ENCODE measurements around the gene INPP5F.

The INPP5F gene

DNA sequence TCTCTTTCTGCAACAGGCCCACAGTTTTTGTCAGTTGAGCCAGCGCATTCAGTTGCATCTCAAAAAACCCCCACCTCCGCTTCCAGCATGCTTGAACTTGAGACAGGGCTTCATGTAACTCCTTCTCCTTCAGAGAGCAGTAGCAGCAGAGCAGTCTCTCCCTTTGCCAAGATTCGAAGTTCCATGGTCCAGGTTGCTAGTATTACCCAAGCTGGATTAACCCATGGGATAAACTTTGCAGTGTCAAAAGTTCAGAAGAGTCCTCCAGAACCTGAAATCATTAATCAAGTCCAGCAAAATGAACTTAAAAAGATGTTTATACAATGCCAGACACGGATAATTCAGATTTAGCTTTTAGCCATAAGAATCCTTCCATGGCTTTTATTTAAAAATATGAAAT, 101.6 kb downstream of the INPP5F start:
- Mint-ChIP-seq H3K4me1 (ENCODE audit: low read depth) (no peaks in the 10 kb centered on the region), H3K36me3 (ENCODE audit: low read depth) (peaks cover 84% of the 10 kb centered on the region), H3K27ac (no peak overlapping the region)

DNA sequence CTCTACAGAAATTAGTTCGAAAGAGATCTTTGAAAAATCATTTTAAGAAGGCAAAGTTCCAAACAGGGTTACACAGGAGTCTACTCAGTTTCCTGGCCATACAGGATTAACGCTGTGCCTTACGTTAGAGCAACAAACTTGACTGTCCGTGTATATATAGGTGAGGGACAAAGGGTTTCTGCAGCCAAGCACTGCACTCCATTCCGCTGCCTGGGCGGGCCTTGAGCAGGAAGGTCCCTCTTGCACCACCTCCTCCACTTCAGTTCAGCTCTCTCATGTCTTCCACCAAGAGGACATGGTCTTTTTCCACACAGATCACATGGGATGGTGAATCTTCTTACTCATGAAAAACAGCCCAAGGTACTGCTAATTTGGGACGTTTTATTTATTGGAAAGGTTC, 103.6 kb downstream of the INPP5F start:
- no peak overlapping the region for H3K27ac Mint-ChIP-seq
- H3K27me3 Mint-ChIP-seq, result no peaks in the 10 kb centered on the region
- H3K9me3 Mint-ChIP-seq, result no peaks in the 10 kb centered on the region
- no peak overlapping the region for H3K4me3 Mint-ChIP-seq
- peaks cover 14% of the 10 kb centered on the region for H3K4me1 Mint-ChIP-seq (ENCODE audit: low read depth)
- peaks cover 90% of the 10 kb centered on the region for H3K36me3 Mint-ChIP-seq (ENCODE audit: low read depth)

More for the DNA sequence above, 101.6 kb downstream of the INPP5F start:
- Mint-ChIP-seq H3K27me3 (no peaks in the 10 kb centered on the region), H3K9me3 (no peaks in the 10 kb centered on the region), H3K4me3 (no peak overlapping the region)

DNA sequence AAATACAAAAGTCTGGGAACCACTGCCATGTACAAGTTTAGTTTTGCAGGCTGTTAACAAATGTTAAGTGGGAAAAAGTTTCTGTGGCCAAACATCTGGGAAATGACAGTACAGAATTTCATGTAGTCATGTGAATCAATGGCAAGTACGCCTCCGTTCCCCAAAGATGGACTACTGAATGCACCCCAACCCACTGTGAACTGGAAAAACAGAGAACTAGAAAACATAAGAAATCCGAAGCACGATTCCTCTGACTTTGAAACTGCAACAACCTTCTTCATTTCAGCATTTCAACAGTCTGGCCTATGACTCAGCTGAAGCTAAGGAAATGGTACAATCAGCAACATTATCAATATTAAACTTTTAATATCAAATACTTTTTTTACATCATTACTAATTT, 105.0 kb downstream of the INPP5F start:
- peaks cover 24% of the 10 kb centered on the region for H3K4me1 Mint-ChIP-seq (ENCODE audit: low read depth)
- no peak overlapping the region for H3K4me3 Mint-ChIP-seq
- H3K36me3 Mint-ChIP-seq (ENCODE audit: low read depth), result peaks cover 93% of the 10 kb centered on the region
- H3K27me3 Mint-ChIP-seq, result no peaks in the 10 kb centered on the region
- H3K9me3 Mint-ChIP-seq, result peaks cover 5% of the 10 kb centered on the region
- no peak overlapping the region for H3K27ac Mint-ChIP-seq

DNA sequence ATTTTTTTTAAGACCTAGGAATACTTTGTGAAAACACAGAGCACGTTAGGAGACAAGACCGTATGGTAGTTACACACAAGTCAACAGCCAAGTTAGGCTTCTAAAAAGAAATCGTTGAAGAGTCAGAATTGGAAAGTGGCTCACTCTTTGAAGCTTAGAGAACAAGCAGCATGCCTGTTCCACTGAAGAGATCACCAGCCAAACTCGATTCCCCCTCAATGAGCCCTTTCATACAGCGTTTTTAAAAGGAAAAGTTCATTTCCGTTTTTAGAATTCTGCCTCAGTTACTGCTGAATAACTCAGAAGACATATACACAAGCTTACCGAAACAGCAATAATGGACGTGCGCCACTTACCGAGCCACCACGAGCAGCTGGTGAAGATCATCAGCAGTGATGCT, 105.8 kb downstream of the INPP5F start:
- Mint-ChIP-seq H3K9me3 (peaks cover 5% of the 10 kb centered on the region), H3K27ac (peak overlapping the region; percentile 58), H3K4me3 (no peak overlapping the region), H3K36me3 (ENCODE audit: low read depth) (peaks cover 97% of the 10 kb centered on the region), H3K27me3 (no peaks in the 10 kb centered on the region), H3K4me1 (ENCODE audit: low read depth) (peaks cover 30% of the 10 kb centered on the region)

DNA sequence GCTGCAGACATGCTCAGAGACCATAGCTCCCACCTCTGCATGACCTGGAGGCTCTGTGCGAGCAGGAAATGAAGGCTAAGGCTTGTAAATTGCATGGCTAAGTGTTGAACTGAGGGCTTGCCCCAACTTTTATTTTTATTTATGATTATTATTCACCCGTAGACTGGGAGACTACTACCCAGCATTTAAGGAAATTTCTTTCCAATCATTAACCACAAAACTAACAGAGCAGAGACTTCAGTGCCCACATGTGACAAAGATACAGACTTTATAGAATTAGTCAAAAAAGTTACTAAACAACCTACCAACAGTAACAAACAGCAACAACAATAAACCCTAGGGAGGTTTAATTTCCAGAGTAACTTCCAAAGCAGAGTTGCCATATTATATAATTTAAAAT, 107.1 kb downstream of the INPP5F start:
- peaks cover 38% of the 10 kb centered on the region for H3K4me1 Mint-ChIP-seq (ENCODE audit: low read depth)
- H3K9me3 Mint-ChIP-seq, result peaks cover 5% of the 10 kb centered on the region
- no peaks in the 10 kb centered on the region for H3K27me3 Mint-ChIP-seq
- H3K4me3 Mint-ChIP-seq, result no peak overlapping the region
- peaks cover 97% of the 10 kb centered on the region for H3K36me3 Mint-ChIP-seq (ENCODE audit: low read depth)
- no peak overlapping the region for H3K27ac Mint-ChIP-seq

DNA sequence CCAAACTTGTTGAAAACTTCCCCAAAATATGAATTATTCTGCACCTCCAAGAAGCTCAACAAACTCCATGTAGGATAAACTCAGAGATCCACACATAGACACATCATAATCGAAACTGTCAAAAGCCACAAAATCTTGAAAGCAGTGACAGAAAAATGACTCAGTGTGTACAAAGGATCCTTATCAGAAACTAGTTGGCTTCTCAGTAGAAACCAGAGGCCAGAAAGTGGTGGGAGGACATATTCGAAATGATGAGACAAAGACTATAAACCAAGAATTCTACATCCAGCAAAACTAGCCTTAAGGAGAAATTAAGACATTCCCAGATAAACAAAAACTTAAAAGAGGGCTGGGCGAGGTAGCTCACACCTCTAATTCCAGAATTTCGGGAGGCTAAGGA, 108.3 kb downstream of the INPP5F start:
- H3K4me3 Mint-ChIP-seq, result peak overlapping the region; percentile 47
- peaks cover 99% of the 10 kb centered on the region for H3K36me3 Mint-ChIP-seq (ENCODE audit: low read depth)
- H3K27ac Mint-ChIP-seq, result peak overlapping the region; percentile 54
- H3K27me3 Mint-ChIP-seq, result no peaks in the 10 kb centered on the region
- H3K4me1 Mint-ChIP-seq (ENCODE audit: low read depth), result peaks cover 38% of the 10 kb centered on the region
- peaks cover 5% of the 10 kb centered on the region for H3K9me3 Mint-ChIP-seq

DNA sequence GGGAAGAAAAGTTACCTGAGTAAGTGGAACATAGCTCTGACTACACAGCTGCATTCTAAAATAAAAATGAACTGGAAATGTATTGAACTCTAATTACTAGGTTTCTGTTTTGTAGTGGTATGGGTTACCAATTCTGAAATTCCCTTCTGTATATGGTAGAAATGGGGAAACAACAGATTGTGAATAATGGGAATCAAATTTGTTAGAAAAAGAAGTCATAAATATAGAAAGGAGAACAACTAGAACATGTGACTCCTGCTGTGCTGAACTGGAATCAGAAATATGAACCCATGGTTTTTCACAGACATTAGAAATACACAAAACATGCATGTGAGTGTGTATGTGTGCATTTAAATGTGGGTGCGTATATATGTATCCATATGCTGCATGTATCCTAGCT, 119.8 kb downstream of the INPP5F start:
- H3K27ac Mint-ChIP-seq, result no peak overlapping the region
- H3K4me3 Mint-ChIP-seq, result no peak overlapping the region
- H3K9me3 Mint-ChIP-seq, result no peaks in the 10 kb centered on the region

DNA sequence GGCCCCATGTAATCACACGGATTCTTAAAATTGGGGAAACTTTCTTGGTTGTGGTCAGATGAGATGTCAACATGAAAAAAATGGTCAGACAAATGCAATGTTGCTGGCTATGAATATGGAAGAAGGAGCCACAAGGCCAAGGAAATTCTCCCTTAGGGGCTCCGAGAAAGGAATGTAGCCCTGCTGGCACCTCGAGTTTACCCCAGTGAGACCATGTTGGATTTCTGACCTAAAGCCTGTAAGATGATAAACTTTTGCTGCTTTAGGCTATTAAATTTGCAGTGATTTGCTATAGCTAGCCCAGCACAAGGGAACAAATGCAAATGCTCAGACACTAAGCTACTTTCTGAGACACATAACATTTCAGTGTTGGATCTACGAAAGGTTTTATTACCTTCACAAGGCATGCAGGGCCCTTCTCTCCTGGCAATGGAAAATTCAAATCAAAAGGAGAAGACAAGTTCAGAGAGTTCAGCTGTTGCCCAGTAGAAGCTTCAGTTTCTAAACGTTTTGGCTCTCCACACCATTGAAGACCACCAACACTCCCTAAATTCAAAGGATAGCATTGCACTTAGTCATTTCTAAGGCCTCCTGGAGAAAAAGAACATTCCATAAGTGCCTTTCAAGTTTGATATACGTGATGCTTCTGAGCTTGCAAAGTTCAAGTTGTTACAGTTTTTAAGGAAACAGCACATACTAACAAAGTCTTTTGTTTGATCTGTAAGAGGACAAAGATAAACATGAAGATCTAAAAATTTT, 123.4 kb downstream of the INPP5F start:
- H3K9me3 Mint-ChIP-seq, result no peaks in the 10 kb centered on the region
- H3K27ac Mint-ChIP-seq, result no peak overlapping the region
- H3K27me3 Mint-ChIP-seq, result no peaks in the 10 kb centered on the region
- H3K4me3 Mint-ChIP-seq, result no peak overlapping the region
- peaks cover 6% of the 10 kb centered on the region for H3K4me1 Mint-ChIP-seq (ENCODE audit: low read depth)
- H3K36me3 Mint-ChIP-seq (ENCODE audit: low read depth), result peaks cover 72% of the 10 kb centered on the region

More for the DNA sequence above, 119.8 kb downstream of the INPP5F start:
- H3K36me3 Mint-ChIP-seq (ENCODE audit: low read depth), result peaks cover 88% of the 10 kb centered on the region
- H3K4me1 Mint-ChIP-seq (ENCODE audit: low read depth), result peaks cover 6% of the 10 kb centered on the region
- H3K27me3 Mint-ChIP-seq, result no peaks in the 10 kb centered on the region

DNA sequence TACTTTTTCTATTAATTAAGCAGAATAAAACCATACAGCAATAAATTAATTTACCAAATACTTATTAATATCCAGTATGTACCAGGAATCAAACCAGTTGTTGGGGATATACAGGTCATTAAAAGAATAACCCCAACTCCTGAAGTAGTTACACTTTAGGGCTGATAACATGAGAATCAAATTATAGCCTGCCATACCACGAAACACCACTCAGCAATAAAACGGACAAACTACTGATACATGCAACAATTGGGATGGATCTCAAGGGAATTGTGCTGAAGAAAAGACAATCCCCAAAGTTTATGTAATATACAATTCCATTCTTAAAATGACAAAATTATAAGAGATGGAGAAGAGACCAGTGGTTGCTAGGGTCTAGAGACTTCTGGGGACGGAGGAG, 124.1 kb downstream of the INPP5F start:
- Mint-ChIP-seq H3K9me3 (no peaks in the 10 kb centered on the region), H3K4me3 (no peak overlapping the region), H3K27me3 (no peaks in the 10 kb centered on the region), H3K4me1 (ENCODE audit: low read depth) (peaks cover 6% of the 10 kb centered on the region), H3K27ac (peak overlapping the region; percentile 40), H3K36me3 (ENCODE audit: low read depth) (peaks cover 67% of the 10 kb centered on the region)

DNA sequence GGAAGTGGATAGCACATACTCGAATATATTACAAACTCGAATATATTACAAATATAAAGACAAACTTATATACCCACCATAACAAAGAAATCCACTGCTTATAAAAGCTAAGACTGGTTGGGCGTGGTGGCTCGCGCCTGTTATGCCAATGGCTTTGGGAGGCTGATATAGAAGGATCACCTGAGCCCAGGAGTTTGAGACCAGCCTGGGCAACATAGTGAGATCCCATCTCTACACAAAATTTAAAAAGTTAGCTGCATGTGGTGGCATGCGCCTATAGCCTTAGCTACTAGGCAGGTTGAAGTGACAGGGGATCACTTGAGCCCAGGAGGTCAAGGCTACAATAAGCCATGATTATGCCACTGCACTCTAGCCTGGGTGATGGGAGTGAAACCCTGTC, 126.4 kb downstream of the INPP5F start:
- H3K9me3 Mint-ChIP-seq, result no peaks in the 10 kb centered on the region
- no peak overlapping the region for H3K4me3 Mint-ChIP-seq

DNA sequence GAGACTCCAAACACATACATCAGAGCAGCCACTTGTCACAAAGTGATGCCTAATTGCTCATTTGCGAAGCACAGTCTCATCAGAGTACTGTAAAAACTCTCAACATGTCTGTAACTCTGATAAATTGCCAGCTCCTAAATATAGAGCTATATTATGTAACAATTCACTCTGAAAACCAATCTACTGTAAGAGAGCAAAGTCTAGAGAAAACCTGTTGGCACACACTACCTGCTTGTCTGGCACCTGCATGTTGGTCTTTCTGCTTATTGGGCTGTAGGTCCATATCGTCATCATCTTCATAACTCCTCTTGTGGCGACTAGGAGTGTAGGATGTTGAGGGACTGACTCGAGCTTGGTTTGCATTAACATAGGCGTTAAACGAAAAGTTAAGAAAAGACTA, 127.0 kb downstream of the INPP5F start:
- H3K4me1 Mint-ChIP-seq (ENCODE audit: low read depth), result no peaks in the 10 kb centered on the region
- no peak overlapping the region for H3K4me3 Mint-ChIP-seq
- no peaks in the 10 kb centered on the region for H3K9me3 Mint-ChIP-seq
- no peaks in the 10 kb centered on the region for H3K27me3 Mint-ChIP-seq
- peaks cover 67% of the 10 kb centered on the region for H3K36me3 Mint-ChIP-seq (ENCODE audit: low read depth)
- H3K27ac Mint-ChIP-seq, result no peak overlapping the region

More for the DNA sequence above, 126.4 kb downstream of the INPP5F start:
- Mint-ChIP-seq H3K27ac (no peak overlapping the region), H3K4me1 (ENCODE audit: low read depth) (peaks cover under 1% of the 10 kb centered on the region), H3K27me3 (no peaks in the 10 kb centered on the region), H3K36me3 (ENCODE audit: low read depth) (peaks cover 67% of the 10 kb centered on the region)

DNA sequence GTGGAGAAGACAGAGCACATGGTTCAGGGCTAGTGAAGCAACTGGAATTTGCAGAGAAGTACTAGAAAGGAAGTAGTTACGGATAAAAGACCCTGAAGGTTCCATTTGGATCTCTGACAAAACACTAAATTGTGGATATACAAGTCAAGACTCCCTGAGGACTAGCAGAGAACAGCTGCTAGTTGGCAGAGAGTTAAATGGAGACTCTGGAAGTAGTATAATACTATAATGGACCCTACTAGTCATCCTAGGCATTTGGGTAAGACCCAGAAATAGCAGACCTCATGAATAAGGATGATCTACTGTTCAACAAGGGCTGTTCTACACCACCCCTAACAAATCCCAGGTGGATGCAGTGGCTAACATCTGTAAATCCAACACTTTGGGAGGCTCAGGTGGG, 127.7 kb downstream of the INPP5F start:
- Mint-ChIP-seq H3K4me3 (no peak overlapping the region), H3K27ac (no peak overlapping the region), H3K36me3 (ENCODE audit: low read depth) (peaks cover 61% of the 10 kb centered on the region), H3K27me3 (no peaks in the 10 kb centered on the region), H3K4me1 (ENCODE audit: low read depth) (no peaks in the 10 kb centered on the region), H3K9me3 (no peaks in the 10 kb centered on the region)

DNA sequence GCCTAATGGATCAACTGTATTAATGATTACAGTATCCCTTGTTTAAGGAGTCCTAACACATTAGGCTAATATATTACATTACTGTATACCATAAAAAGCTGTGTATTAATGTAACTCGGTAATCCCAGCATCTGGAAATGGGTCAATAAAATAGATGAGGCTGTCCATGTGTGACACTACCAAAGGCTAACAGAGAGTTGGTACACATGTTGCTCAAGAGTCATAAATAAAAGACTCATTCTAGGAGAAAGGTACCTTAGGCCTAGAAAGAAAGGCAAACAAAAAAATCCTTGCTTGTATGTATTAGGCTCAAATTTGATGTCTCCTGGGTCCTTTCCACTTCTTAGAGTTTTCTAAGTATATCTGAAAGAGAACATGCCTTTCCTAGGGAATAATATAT, 132.2 kb downstream of the INPP5F start:
- peaks cover 41% of the 10 kb centered on the region for H3K36me3 Mint-ChIP-seq (ENCODE audit: low read depth)

DNA sequence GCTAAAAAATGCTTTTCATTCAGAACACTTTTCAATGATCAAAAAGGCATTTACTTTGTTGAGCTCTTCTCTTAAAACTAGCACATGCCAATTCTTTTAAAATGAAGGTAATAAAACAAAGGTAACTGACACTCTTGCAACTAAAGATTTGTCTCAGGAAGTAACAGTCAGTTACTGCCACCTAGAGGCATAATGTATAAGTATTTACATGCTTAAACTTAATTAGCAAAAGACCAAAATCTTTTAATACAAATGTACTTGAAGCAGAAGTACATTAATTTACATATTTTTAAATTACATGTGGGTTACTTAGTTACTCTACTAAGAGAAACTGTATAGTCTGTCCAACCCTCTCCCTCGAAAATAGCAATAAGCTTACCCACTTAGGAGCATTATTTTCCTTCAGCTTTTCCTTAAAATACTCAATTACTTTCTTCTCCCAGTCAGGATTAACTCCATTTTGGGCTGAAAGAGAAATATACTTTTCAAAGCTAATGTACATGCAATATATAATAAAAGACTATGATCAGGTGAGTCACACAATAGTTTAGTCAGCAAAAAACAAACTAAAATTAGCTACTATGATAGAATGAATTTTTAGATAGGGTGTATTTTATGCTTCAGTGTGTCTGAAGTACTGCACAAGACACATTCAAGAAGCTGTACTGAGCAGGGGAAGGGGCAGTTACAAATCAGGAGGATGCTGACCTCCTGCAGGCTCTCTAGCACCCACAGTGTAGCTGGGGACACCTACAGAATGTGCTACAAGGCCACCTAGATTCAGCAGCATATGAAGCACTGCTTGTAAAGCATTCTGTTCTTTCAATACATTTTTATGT, 133.8 kb downstream of the INPP5F start:
- Mint-ChIP-seq H3K36me3 (ENCODE audit: low read depth) (peaks cover 46% of the 10 kb centered on the region), H3K27ac (no peak overlapping the region), H3K9me3 (peaks cover 2% of the 10 kb centered on the region), H3K4me1 (ENCODE audit: low read depth) (peaks cover 43% of the 10 kb centered on the region), H3K27me3 (no peaks in the 10 kb centered on the region), H3K4me3 (no peak overlapping the region)

More for the DNA sequence above, 132.2 kb downstream of the INPP5F start:
- H3K27me3 Mint-ChIP-seq, result no peaks in the 10 kb centered on the region
- no peaks in the 10 kb centered on the region for H3K9me3 Mint-ChIP-seq
- H3K4me3 Mint-ChIP-seq, result no peak overlapping the region
- no peak overlapping the region for H3K27ac Mint-ChIP-seq
- H3K4me1 Mint-ChIP-seq (ENCODE audit: low read depth), result peaks cover 34% of the 10 kb centered on the region

DNA sequence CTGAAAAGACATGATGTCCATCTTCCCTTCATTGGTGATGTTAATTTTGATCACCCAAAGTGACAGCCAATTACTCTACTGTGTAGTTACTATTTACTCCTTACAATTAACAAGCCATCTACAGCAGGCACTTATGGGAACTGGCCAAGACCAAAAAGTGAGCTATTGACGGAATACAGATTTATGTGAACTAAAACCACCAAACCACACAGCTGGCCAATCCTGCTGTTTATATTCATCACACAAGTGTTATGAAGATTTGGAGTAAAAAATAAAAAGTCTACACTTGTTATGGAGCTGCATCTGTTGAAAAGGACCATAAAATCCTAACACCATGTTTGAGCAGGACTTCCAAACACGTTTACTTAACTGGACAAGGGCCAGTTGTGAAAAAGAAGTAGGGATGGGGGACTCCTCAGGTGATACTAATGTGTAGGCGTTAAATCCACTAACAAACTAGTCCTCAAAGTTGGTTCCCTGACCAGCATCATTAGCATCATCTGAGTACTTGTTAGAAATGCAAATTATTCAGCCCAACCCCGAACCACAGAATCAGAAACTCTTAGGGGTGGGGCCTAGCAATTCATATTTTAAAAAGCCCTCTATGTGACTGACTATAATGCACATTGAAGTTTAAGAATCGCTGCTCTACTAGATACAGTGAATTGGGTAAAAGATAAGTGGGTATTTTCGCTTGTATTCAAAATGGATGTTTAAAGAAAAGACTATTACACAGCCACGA, 135.2 kb downstream of the INPP5F start:
- Mint-ChIP-seq H3K27me3 (no peaks in the 10 kb centered on the region), H3K9me3 (peaks cover 7% of the 10 kb centered on the region), H3K36me3 (ENCODE audit: low read depth) (peaks cover 50% of the 10 kb centered on the region), H3K4me3 (no peak overlapping the region), H3K4me1 (ENCODE audit: low read depth) (peaks cover 51% of the 10 kb centered on the region), H3K27ac (peak overlapping the region; percentile 45)
